Suprapubic skin (tissue), 4 donors: ENCODE results near the gene GRP. TPM values are rescaled to one million over a fixed set of nuclear protein-coding genes. Genes with fewer than 3 reads are reported as not detected.

Source experiments
- DNase-seq, 2 donors: peaks; one replicate each; pipeline ENCODE4 v3.0.0-alpha.2; 2019; ENCODE audit warnings: low spot score in 2 of 2
- H3K27ac ChIP-seq: fragments of 200-600 bp; sonication (generic); one replicate; pipeline ENCODE4 v1.5.1; 2019
- H3K27me3 ChIP-seq: fragments of 200-600 bp; sonication (generic); one replicate; pipeline ENCODE4 v1.5.1; 2019
- H3K36me3 ChIP-seq: fragments of 200-600 bp; sonication (generic); one replicate; pipeline ENCODE4 v1.5.1; 2019
- H3K4me1 ChIP-seq: fragments of 200-600 bp; sonication (generic); one replicate; pipeline ENCODE4 v1.5.1; 2019
- H3K4me3 ChIP-seq: fragments of 200-600 bp; sonication (generic); one replicate; pipeline ENCODE4 v1.5.1; 2019; ENCODE audit warnings: mild to moderate bottlenecking
- H3K9me3 ChIP-seq: fragments of 200-600 bp; sonication (generic); one replicate; pipeline ENCODE4 v1.5.1; 2019
- CTCF ChIP-seq, 2 donors: fragments of 200-600 bp in 1 of 2; fragments of 450-650 bp in 1 of 2; sonication (generic) in 1 of 2; IDR thresholded peaks; one replicate each; pipeline ENCODE4 v1.5.1; 2016 to 2019; ENCODE audit warnings: antibody characterized with exemption in 2 of 2, mild to moderate bottlenecking in 1 of 2, moderate library complexity in 1 of 2
- EP300 ChIP-seq: sonication (generic); formaldehyde crosslinking; IDR thresholded peaks from one replicate; pipeline ENCODE4 v1.6.1; 2017; ENCODE audit warnings: antibody characterized with exemption
- POLR2A ChIP-seq, 2 donors: fragments of 450-650 bp; IDR thresholded peaks; one replicate each; pipeline ENCODE4 v1.6.1; 2017; ENCODE audit warnings: antibody characterized with exemption in 2 of 2, mild to moderate bottlenecking in 2 of 2, moderate library complexity in 2 of 2
- POLR2AphosphoS5 ChIP-seq, 3 donors: sonication (generic); formaldehyde crosslinking; IDR thresholded peaks; one replicate each; pipeline ENCODE4 v1.6.1; 2017; ENCODE audit warnings: antibody characterized with exemption in 3 of 3
- WGBS: methylation state at CpG from one replicate; pipeline ENCODE4 v1.1.5; 2018; 5-methylcytosine and 5-hydroxymethylcytosine counted together
- total RNA-seq, 4 donors: library from RNA; depleted of rRNA; stranded (reverse); fragments of >200 nt; gene quantifications; one replicate each; pipeline ENCODE4 v1.1.0, GENCODE V29; 2016

The GRP gene
- total RNA-seq, 4 donors from 2014 or later, result not detected

- Histone ChIP-seq H3K36me3 (no peaks in the 10 kb centered on the region), H3K27ac (no peak overlapping the region), H3K4me1 (peaks cover 10% of the 10 kb centered on the region), H3K9me3 (no peaks in the 10 kb centered on the region), H3K4me3 (no peak overlapping the region), H3K27me3 (no peaks in the 10 kb centered on the region)
- 89% methylated on average over 3 of the region's 3 CpGs for WGBS
- DNase-seq, result no peak
- TF ChIP-seq POLR2A (IDR thresholded peaks at IDR 0.05), result no peak
- no peak for TF ChIP-seq POLR2AphosphoS5 (IDR thresholded peaks at IDR 0.05)
- no peak for TF ChIP-seq EP300
- TF ChIP-seq CTCF (IDR thresholded peaks at IDR 0.05), result no peak
Measured at GRCh38 chr18:59200787-59201186, 19.2 kb upstream of the GRP start.

- no peak overlapping the region for H3K27ac ChIP-seq
- H3K27me3 ChIP-seq, result no peaks in the 10 kb centered on the region
- no peak for DNase-seq
- H3K9me3 ChIP-seq, result no peaks in the 10 kb centered on the region
- no peaks in the 10 kb centered on the region for H3K36me3 ChIP-seq
- TF ChIP-seq POLR2AphosphoS5 (IDR thresholded peaks at IDR 0.05) (no peak), POLR2A (IDR thresholded peaks at IDR 0.05) (no peak), EP300 (no peak), CTCF (IDR thresholded peaks at IDR 0.05) (no peak)
- peaks cover 10% of the 10 kb centered on the region for H3K4me1 ChIP-seq
- no peak overlapping the region for H3K4me3 ChIP-seq
Measured at GRCh38 chr18:59202258-59202820, 17.6 kb upstream of the GRP start.

GRCh38 chr18:59207506-59207905 lies 12.5 kb upstream of the GRP start:
- H3K27ac ChIP-seq, result no peak overlapping the region
- TF ChIP-seq POLR2AphosphoS5 (IDR thresholded peaks at IDR 0.05) (no peak), CTCF (IDR thresholded peaks at IDR 0.05) (no peak), POLR2A (IDR thresholded peaks at IDR 0.05) (no peak), EP300 (no peak)
- H3K9me3 ChIP-seq, result no peaks in the 10 kb centered on the region
- H3K27me3 ChIP-seq, result no peaks in the 10 kb centered on the region
- H3K36me3 ChIP-seq, result no peaks in the 10 kb centered on the region
- DNase-seq, result no peak
- peaks cover 15% of the 10 kb centered on the region for H3K4me1 ChIP-seq
- WGBS, result 75% methylated on average over 6 of the region's 6 CpGs
- no peak overlapping the region for H3K4me3 ChIP-seq

- Histone ChIP-seq H3K36me3 (no peaks in the 10 kb centered on the region), H3K9me3 (no peaks in the 10 kb centered on the region), H3K27ac (no peak overlapping the region), H3K27me3 (no peaks in the 10 kb centered on the region), H3K4me3 (no peak overlapping the region), H3K4me1 (peaks cover 8% of the 10 kb centered on the region)
- no peak for DNase-seq
- 41% methylated on average over 6 of the region's 6 CpGs for WGBS
- TF ChIP-seq EP300 (no peak), POLR2AphosphoS5 (IDR thresholded peaks at IDR 0.05) (no peak), CTCF (IDR thresholded peaks at IDR 0.05) (no peak), POLR2A (IDR thresholded peaks at IDR 0.05) (no peak)
Measured at GRCh38 chr18:59208602-59209125, 11.3 kb upstream of the GRP start.

- Histone ChIP-seq H3K9me3 (no peaks in the 10 kb centered on the region), H3K36me3 (no peaks in the 10 kb centered on the region), H3K4me1 (peaks cover 5% of the 10 kb centered on the region), H3K4me3 (no peak overlapping the region), H3K27ac (no peak overlapping the region), H3K27me3 (no peaks in the 10 kb centered on the region)
- WGBS, result 87% methylated on average over 4 of the region's 4 CpGs
- DNase-seq, result no peak
- TF ChIP-seq POLR2A (IDR thresholded peaks at IDR 0.05) (no peak), EP300 (no peak), CTCF (IDR thresholded peaks at IDR 0.05) (no peak), POLR2AphosphoS5 (IDR thresholded peaks at IDR 0.05) (no peak)
Measured at GRCh38 chr18:59210299-59210698, 9.7 kb upstream of the GRP start.
